ENCODE results near the gene ENDOU.

Gene ENDOU

GRCh38 chr12:47742253-47742825, 17.0 kb upstream of the ENDOU start:
- TF ChIP-seq ZNF274 (IDR thresholded peaks at IDR 0.05; ENCODE audit: low read depth, low read length): no peak
- H3K4me3 ChIP-seq (ENCODE audit: low read length): no peak overlapping the region

- TF ChIP-seq ZNF274 (IDR thresholded peaks at IDR 0.05; ENCODE audit: low read depth, low read length): no peak
- no peak overlapping the region for H3K4me3 ChIP-seq (ENCODE audit: low read length)
These were observed 16.0 kb upstream of the ENDOU start for GRCh38 chr12:47741340-47741703.

- TF ChIP-seq ZNF274 (IDR thresholded peaks at IDR 0.05; ENCODE audit: low read depth, low read length): no peak
- H3K4me3 ChIP-seq (ENCODE audit: low read length): no peak overlapping the region
These were observed 15.5 kb upstream of the ENDOU start for GRCh38 chr12:47740606-47741339.

- no peak for TF ChIP-seq ZNF274 (IDR thresholded peaks at IDR 0.05; ENCODE audit: low read depth, low read length)
- H3K4me3 ChIP-seq (ENCODE audit: low read length): no peak overlapping the region
These were observed 14.7 kb upstream of the ENDOU start for GRCh38 chr12:47739979-47740378.

- no peak overlapping the region for H3K4me3 ChIP-seq (ENCODE audit: low read length)
- no peak for TF ChIP-seq ZNF274 (IDR thresholded peaks at IDR 0.05; ENCODE audit: low read depth, low read length)
These were observed 14.0 kb upstream of the ENDOU start for GRCh38 chr12:47739297-47739696.

GRCh38 chr12:47737936-47738594, 12.8 kb upstream of the ENDOU start:
- no peak for TF ChIP-seq ZNF274 (IDR thresholded peaks at IDR 0.05; ENCODE audit: low read depth, low read length)
- H3K4me3 ChIP-seq (ENCODE audit: low read length): no peak overlapping the region

- no peak overlapping the region for H3K4me3 ChIP-seq (ENCODE audit: low read length)
These were observed 11.8 kb upstream of the ENDOU start for GRCh38 chr12:47736877-47737676.

GRCh38 chr12:47736216-47736615, 10.9 kb upstream of the ENDOU start:
- no peak for TF ChIP-seq ZNF274 (IDR thresholded peaks at IDR 0.05; ENCODE audit: low read depth, low read length)
- H3K4me3 ChIP-seq (ENCODE audit: low read length): no peak overlapping the region

More at GRCh38 chr12:47736877-47737676, 11.8 kb upstream of the ENDOU start:
- no peak for TF ChIP-seq ZNF274 (IDR thresholded peaks at IDR 0.05; ENCODE audit: low read depth, low read length)

- no peak overlapping the region for H3K4me3 ChIP-seq (ENCODE audit: low read length)
- no peak for TF ChIP-seq ZNF274 (IDR thresholded peaks at IDR 0.05; ENCODE audit: low read depth, low read length)
These were observed 10.4 kb upstream of the ENDOU start for GRCh38 chr12:47735649-47736048.

GRCh38 chr12:47734725-47735480, 9.6 kb upstream of the ENDOU start:
- TF ChIP-seq ZNF274 (IDR thresholded peaks at IDR 0.05; ENCODE audit: low read depth, low read length): no peak
- no peak overlapping the region for H3K4me3 ChIP-seq (ENCODE audit: low read length)

GRCh38 chr12:47733142-47733541, 7.9 kb upstream of the ENDOU start:
- TF ChIP-seq ZNF274 (IDR thresholded peaks at IDR 0.05; ENCODE audit: low read depth, low read length): no peak
- H3K4me3 ChIP-seq (ENCODE audit: low read length): no peak overlapping the region

GRCh38 chr12:47732504-47732903, 7.2 kb upstream of the ENDOU start:
- no peak for TF ChIP-seq ZNF274 (IDR thresholded peaks at IDR 0.05; ENCODE audit: low read depth, low read length)
- no peak overlapping the region for H3K4me3 ChIP-seq (ENCODE audit: low read length)

- no peak for TF ChIP-seq ZNF274 (IDR thresholded peaks at IDR 0.05; ENCODE audit: low read depth, low read length)
- no peak overlapping the region for H3K4me3 ChIP-seq (ENCODE audit: low read length)
These were observed 6.4 kb upstream of the ENDOU start for GRCh38 chr12:47731723-47732122.

- no peak overlapping the region for H3K4me3 ChIP-seq (ENCODE audit: low read length)
- no peak for TF ChIP-seq ZNF274 (IDR thresholded peaks at IDR 0.05; ENCODE audit: low read depth, low read length)
These were observed 5.1 kb upstream of the ENDOU start for GRCh38 chr12:47730341-47730744.
